Measurements from ENCODE around the gene SH3BP1.

Gene SH3BP1

DNA sequence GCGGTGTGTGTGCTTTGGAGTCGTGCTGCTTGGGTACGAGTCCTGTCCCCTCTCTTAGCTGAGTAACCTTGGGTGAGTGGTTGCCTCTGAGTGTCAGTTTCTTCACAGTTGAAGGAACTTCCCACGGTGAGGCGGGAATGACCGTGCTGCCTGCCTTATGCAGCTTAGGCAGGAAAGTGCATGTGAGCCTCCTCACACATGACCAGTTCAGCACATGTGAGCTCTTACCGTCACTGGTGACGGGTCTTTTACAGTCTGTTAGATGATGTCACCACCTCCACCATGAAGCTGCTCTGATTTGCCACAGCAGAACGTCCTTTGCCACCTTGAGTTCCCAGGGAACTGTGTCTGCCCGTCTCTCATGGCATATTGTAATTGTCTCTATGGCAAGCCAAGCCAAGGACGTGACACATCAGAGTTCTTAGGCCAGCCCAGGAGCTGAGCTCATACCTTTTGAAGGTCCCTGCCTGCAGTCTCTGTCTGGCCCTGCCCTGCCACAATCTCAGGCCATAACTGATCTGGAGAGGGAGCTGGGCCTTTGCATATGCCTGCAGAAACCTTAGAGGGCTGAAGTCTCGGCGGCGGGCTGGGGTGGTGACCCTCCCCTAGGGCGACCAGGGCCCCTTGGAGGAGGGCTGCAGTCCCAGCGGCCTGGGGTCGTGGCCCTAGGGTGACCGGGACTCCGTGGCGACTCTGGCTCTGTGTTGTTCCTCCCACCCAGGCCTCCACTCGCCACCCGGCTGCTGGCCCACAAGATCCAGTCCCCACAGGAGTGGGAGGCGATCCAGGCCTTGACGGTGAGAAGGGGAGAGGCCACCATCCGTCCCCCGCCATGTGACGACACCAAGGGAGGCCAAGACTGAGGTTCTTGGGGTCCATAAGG lies 23.0 kb upstream of the SH3BP1 start:
- DNase-seq (ENCODE audit: low read depth in 2 of 2) = no peak

DNA sequence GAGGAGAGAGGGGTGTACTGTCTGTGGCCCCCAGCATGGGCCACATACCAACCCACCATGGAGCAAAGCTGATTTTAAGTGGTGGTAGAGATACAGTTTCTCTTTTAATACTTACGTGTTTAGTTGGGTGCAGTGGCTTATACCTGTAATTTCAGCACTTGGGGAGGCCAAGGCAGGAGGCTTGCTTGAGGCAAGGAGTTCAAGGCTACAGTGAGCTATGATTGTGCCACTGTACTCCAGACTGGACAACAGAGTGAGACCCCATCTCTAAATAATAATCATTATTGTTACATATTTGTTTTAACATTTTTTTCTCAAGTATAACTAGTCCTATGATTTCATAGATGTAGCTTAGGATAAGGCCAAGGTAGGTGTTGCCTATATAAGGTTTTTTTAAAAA lies 22.0 kb upstream of the SH3BP1 start:
- no peak for DNase-seq (ENCODE audit: low read depth in 2 of 2)

DNA sequence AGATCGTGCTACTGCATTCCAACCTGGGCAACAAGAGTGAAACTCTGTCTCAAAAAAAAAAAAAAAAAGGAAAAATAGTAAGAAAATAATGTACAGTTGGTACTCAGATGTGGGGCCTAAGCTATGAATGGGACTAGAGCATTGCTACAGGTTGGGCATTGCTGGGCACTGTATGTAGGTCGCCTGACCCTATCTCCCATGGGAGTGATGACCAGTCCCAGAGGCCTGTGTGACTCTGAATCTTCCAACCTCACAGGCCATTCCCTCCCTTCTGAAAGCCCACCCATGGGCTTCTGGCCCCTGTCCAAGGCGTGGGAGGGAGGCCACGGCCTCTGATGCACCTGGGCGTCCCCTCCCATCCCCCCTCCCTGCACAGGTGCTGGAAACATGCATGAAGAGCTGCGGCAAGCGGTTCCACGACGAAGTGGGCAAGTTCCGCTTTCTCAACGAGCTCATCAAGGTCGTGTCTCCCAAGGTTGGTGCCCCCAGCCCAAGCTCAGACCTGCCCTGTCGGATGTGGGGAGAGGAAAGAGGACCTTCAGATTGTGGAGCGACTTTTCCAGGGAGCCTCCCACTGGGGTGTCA lies 21.3 kb upstream of the SH3BP1 start:
- DNase-seq (ENCODE audit: low read depth in 2 of 2) = no peak

DNA sequence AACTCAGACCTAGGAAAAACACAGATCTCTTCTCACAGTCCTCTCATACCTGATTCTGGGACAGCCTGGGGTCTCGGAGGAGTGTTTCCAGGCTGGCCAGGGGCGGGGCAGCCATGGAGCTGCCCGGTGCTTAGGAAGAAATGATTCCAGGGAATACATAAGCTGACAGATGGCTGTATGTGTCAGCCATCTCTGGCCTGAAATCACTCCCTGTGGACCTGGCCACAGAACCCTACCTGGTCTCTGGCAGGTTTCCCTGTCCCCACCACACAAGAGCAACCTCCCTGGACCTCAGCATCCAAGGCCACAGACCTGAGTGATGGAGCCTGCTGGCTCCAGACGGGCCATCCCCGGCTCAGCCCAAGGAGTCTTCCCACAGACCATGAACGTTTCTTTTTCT lies 20.8 kb upstream of the SH3BP1 start:
- DNase-seq (ENCODE audit: low read depth in 2 of 2) = no peak

DNA sequence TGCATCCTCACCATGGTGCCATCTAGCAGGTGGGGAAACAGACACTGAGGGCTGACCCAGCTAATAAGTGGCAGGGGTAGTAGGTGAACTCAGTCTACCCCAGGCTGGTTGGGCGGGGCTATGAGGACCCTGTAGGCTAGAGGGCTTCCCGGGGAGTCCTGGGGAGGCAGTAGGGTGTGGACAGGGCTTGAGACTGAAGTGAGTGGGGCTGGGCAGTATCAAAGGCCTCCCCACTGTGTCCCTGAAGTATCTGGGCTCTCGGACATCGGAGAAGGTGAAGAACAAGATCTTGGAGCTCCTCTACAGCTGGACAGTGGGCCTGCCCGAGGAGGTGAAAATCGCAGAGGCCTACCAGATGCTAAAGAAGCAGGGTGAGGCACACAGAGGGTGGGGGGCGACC lies 19.5 kb upstream of the SH3BP1 start:
- no peak for DNase-seq (ENCODE audit: low read depth in 2 of 2)

DNA sequence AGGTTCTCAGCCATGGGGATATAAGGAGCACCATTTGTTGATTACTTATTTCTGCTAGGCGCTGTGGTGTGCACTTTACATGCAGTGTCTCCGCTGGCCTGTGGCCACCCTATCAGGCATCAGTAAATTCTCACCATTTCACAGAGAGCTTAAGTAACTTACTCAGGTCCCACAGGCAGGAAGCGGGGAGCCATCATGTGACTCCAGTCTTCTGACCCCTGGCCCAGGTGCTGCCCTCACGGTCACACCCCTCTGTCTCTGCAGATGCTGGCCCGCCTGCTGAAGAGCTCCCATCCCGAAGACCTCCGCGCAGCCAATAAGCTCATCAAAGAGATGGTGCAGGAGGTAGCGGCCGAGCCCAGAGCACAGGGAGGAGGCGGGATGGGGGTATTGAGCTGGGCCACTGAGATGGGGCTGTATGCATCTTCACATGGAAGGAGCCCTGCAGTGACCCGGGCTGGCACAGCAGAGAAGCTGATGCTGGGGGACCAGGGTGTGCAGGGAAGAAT lies 18.1 kb upstream of the SH3BP1 start:
- DNase-seq (ENCODE audit: low read depth in 2 of 2) = no peak

DNA sequence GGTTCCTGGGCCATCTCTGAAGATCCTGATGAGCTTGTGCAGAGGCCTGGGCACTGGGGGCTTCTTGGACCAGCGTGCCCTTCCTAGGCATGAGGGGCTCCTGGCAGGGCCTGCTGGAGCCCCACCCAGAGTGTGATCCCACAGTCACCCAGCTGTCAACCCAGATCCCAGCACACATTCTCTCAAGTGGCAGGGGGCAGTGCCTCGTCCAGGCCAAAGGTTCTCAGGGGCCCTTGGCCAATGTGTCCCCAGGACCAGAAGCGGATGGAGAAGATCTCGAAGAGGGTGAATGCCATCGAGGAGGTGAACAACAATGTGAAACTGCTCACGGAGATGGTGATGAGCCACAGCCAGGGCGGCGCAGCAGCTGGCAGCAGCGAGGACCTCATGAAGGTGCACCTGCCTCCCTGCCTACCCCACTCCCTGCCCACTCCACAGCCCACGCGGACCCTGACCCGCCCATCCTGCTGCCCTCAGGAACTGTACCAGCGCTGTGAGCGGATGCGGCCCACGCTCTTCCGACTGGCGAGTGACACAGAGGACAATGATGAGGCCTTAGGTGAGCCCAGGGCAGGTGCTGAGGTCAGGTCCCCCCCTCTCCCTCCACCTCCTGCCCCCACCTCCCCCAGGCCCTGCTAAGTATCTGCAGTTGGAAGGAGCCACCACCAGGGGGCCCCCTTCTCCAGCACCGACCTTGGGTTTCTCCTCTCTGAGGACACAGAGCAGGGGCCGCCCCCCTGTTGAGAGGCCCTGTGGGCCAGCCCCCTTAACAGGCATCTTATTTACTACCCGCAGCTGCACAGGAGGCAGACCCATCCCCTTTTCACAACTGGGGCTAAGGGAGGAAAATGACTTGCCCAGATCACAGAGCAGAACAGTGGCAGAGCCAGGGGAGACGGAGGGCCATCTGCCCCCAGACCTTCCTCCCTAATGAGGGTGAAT lies 16.1 kb upstream of the SH3BP1 start:
- peak; percentile 53 to 67 for DNase-seq (ENCODE audit: low read depth in 2 of 2)

DNA sequence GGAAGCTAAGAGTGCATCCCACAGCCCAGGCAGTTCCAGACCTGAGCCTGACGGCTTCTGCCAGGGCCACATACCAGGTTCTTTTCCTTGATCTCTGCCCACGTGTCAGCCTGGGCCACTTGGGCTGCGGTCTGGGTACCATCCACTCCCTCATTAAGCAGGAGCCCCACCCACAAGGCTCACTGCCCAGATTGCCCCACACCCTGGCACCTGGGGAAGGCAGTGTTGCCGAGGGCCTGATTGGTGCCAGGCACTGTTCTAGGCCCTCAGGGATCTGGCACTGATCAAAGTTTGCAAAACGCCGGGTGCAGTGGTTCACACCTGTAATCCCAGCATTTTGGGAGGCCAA lies 15.5 kb upstream of the SH3BP1 start:
- no peak for DNase-seq (ENCODE audit: low read depth in 2 of 2)

DNA sequence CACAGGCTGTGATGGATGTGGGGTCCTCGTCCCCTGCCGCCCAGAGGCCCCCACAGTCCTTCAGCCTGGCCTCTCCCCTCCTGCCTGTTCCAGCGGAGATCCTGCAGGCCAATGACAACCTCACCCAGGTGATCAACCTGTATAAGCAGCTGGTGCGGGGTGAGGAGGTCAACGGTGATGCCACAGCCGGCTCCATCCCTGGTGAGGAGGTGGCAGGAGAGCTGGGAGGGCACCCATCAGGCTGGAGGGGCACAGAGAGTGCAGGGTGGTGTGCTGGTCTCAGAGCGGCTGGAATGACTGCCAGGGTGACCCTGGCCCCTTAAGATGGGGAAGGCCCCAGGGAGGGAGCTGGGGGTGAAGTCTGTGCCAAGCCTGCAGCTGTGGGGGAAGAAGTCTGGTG lies 14.6 kb upstream of the SH3BP1 start:
- DNase-seq (ENCODE audit: low read depth in 2 of 2) = no peak

DNA sequence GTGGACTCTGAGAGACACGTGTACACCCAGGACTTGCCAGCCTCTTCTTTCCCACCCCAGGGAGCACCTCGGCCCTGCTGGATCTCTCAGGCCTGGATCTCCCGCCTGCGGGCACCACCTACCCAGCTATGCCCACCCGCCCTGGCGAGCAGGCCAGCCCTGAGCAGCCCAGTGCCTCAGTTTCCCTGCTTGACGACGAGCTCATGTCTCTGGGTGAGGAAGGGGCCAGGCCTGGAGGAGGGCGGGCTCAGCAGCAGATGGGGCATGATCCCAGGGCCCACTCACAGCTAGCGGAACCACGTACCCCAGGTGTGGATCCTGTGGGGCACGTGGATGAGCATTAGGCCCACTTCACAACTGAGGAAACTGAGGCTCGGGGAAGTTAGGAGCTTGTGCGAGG lies 13.7 kb upstream of the SH3BP1 start:
- DNase-seq (ENCODE audit: low read depth in 2 of 2) = no peak

DNA sequence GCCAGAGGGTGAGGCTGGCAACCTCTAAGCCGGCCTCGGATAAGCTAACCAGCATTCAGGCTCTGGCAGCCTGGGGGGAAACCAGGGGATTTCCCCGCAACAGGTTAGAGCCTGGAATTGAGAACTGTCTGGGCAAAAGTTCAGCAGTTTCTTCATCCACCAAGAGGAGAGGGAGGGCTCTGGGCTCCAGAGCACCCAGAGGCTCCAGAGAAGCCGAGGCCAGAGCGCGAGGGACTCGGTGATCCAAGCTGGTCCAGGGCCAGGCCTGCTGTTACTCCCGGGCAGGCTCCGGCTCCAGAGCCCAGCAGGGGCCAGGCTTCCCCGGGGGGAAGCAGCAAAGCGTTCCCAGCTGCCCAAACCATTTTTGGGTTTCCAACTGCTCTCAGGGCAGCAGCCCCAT lies 13.3 kb upstream of the SH3BP1 start:
- no peak for DNase-seq (ENCODE audit: low read depth in 2 of 2)

DNA sequence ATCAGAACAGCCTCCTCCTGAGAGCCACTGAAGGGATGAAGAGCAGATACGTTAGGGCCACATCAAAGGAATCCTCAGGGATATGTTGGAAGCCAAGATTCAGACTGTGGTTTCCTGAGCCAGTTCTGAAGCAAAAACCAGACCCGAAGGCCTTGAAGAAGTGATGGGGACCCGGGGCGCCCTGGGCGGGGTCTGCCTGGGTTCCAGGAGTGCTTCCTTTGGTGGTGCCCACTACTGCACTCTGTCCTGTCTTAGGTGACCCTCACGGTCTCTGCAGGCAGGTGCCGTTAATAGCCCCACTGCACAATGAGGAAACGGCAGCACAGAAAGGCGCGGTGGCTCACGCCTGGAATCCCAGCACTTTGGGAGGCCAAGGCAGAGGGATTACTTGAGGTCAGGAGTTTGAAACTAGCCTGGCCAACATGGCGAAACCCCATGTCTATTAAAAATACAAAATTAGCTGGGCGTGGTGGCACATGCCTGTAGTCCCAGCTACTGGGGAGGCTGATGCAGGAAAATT lies 12.9 kb upstream of the SH3BP1 start:
- no peak for DNase-seq (ENCODE audit: low read depth in 2 of 2)

DNA sequence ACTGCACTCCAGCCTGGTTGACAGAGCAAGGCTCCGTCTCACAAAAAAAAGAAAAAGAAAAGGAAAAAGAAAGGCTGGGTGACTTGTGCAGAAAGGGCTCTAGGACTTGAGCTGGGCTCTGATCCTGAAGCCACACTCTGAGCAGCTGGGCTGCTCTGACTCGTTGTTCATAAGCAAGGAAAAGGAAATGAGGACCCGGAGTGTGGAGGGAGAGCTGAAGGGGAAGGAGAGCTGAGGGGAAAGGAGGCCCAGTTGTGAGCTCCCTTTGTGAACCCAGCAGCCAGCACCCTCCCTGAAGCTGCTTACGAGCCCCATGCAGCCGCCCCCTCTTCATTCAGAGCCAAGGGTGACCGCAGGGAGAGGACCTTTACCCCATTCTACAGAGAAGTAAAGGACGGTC lies 12.3 kb upstream of the SH3BP1 start:
- no peak for DNase-seq (ENCODE audit: low read depth in 2 of 2)

DNA sequence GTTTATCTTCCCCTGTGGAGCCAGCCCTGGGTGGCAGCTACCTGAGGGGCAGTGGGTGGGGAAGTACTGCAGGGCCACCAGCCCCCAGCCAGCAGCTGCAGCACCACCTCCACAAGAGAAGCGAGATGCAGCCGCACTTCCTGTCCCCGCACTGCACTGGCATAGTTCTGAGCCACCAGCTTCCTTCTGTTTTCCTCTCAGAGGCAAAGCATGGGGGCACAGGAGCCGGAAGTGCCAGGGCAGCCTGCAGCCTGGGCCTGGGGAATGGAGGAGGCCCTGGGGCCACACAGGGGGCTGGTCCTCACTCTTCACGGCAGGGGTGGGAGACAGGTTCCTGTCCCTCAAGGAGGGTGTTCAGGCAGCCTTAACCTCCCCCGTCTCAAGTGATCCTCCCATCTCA lies 11.9 kb upstream of the SH3BP1 start:
- no peak for DNase-seq (ENCODE audit: low read depth in 2 of 2)

DNA sequence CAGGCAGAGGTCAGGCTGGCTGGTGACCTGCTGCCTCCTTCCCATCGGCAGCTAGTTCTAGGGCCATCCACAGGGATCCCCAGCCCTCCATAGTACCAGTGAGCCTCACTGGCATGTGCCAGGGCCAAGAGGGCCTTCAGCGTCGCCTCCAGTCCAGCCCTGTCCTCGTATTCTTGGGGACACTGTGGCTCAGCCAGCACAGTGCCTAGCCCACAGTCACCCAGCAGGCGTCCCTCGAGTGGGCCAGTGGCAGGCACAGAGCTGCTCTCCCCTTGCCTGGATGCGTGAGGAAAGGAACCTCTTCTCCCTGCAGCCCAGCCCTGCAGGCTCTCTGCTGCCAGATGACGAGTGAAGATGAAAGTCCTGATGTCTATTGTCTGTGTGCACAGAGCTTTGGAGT lies 10.6 kb upstream of the SH3BP1 start:
- no peak for DNase-seq (ENCODE audit: low read depth in 2 of 2)

DNA sequence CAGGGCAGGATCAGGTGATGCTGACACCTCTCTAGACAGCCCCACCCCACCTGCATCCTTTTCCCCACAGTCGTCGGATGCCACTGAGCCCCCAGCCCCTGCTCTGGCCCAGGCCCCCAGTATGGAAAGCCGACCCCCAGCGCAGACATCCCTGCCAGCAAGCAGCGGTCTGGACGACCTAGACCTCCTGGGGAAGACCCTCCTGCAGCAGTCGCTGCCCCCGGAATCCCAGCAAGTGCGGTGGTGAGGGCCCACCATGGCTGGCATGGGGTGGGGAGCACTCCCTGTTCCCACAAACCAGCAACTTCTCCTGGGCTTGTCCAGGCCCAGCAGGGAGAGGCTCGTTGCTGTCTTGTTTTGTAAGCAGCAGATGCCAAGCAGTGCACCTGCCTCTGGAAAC lies 9.5 kb upstream of the SH3BP1 start:
- DNase-seq (ENCODE audit: low read depth in 2 of 2) = no peak

DNA sequence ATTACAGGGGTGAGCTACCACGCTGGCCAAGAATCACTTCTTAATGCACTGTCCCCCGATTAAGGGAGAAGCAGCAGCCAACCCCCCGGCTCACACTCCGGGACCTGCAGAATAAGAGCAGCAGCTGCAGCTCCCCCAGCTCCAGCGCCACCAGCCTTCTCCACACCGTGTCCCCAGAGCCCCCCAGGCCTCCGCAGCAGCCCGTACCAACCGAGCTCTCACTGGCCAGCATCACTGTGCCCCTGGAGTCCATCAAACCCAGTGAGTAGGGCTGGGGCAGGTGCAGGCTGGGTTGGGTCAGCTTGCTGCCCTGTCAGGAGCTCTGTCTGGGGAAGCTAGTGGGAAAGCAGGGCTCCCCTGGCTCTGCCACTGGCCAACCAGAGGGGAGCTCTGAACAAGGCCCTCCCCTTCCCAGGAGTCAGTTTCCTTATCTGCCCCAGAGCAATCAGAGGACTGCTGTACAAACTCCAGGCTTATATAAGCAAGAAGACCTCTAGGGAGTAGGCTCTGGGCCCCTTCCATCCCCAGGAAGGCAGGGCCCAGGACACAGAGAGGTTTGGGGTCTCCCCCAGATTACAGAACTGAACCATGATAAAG lies 8.5 kb upstream of the SH3BP1 start:
- DNase-seq (ENCODE audit: low read depth in 2 of 2) = no peak

DNA sequence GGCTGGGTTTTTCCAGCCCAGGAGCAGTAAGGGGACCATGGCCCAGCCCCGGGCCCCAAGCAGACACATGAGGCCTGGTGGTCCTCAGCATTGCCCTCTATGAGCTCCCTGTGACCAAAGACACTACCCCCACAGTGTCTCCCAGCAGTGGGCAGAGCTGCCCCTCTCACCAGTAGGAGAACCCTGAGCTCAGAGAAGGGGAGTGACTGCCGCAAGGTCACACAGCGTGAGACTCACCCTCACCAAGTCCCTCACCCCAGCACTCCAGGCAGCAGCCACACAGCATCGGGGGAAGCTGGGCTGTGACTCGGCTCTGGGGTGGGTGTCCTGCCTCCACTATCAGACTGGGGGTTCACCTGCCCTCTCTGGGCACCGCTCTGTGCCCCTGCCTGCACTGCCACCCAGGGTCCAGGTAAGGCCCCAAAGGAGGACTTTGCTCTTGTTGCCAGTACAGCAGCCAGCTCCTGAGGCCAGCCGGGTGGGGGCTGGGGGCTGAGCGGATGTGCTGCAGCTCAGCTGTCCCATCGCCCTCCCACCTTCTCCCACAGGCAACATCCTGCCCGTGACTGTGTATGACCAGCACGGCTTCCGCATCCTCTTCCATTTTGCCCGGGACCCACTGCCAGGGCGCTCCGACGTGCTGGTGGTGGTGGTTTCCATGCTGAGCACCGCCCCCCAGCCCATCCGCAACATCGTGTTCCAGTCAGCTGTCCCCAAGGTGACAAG lies 7.9 kb upstream of the SH3BP1 start:
- DNase-seq (ENCODE audit: low read depth in 2 of 2) = no peak

DNA sequence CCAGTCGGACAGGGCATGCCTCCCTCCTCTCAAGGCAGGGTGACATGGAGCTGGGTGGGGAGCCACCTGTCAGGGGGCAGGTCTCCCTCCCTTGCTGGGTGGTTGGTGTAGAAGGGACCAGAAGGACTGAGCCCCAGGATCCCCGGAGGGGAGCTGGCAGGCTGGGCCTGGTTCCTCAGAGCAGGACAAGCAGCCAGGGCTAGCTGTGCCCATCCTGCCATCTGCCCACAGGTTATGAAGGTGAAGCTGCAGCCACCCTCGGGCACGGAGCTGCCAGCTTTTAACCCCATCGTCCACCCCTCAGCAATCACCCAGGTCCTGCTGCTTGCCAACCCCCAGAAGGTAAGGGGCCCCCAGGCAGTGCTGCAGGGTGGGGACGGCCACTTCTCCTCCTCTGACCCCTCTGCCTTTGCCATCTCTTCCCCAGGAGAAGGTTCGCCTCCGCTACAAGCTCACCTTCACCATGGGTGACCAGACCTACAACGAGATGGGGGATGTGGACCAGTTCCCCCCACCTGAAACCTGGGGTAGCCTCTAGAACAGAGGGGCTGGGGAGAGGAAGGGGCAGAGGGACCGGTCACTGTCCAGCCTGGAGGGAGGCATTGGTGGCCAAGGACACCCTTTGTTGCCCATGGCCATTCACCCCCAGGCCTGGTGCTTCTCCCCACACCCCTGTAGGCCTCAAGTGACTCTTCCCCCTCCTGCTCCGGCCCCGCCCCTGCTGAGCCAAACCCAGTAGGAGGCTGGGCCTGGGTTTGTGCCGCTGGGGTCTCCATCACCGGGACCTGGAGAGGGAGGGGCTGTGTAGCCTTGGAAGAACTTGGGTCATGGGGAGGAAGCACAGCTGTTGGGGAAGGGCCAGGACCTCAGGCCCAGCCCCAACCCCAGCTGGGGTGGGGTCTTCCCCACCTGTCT lies 7.0 kb upstream of the SH3BP1 start:
- no peak for DNase-seq (ENCODE audit: low read depth in 2 of 2)

DNA sequence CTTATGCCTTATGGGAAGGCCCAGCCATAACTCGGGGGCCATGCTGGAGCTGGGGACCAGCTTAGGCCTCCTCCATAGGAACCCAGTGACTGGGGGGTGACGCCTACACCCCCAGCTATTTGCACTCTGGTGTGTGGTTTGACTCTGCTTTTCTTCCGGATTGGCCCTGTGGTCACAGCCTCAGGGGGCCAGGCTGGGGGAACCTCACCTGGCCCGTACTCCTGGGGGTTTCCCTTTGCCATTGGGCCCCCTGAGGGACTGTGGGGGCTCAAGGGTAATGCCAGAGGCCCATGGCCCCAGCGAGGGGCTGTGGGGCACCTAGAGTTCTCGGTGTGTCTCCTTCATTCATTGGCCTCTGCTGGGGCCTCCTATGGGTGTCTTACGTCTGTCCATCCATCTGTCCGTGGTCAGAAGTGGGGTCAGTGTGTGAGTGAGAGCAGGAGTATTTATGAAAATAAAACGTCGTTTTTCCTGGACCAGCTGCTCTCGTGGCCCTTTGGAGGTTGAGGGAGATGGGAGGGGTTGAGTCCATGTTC lies 6.3 kb upstream of the SH3BP1 start:
- no peak for DNase-seq (ENCODE audit: low read depth in 2 of 2)

All from stimulated activated CD8-positive, alpha-beta memory T cell treated with anti-CD3 and anti-CD28 coated beads, Interleukin-7, amount 100 ng/mL, for 1 hour (primary cell).